Suppressor macrophage treated with lipopolysaccharide for 4 hours (primary cell): ENCODE results near the gene NUP93.
"Not testable (repeated sequence)": the region's sequence is repeated elsewhere in the genome, so short reads cannot be mapped to it uniquely, and the experiment has no call there.

Source experiments
- DNase-seq: peaks from one replicate; pipeline ENCODE4 v3.0.0-alpha.2; 2020

NUP93 gene

GRCh38 chr16:56709443-56710040, 20.4 kb upstream of the NUP93 start:
- no peak for DNase-seq

GRCh38 chr16:56710181-56710737, 19.7 kb upstream of the NUP93 start:
- DNase-seq: no peak

DNA sequence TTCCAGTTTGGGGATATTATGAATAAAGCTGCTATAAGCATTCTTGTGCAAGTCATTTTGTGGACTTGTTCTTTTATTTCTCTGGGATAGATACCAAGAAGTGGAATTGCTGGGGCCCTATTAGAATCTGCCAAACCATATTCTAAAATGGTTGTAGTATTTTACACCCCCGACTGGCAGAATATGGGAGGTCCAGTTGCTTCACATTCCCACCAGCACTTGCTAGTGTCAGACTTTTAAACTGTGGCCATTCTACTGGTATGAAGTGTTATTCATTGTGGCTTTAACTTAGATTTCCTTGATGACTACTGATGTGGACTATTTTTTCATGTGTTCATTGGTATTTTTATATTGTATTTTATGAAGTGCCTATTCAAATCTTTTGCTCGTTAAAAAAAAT, 18.1 kb upstream of the NUP93 start:
- DNase-seq: no peak

- no peak for DNase-seq
Observed at GRCh38 chr16:56713794-56714193, 16.1 kb upstream of the NUP93 start.

- no peak for DNase-seq
Observed at GRCh38 chr16:56715126-56715525, 14.8 kb upstream of the NUP93 start.

GRCh38 chr16:56716761-56717160, 13.2 kb upstream of the NUP93 start:
- DNase-seq: no peak

GRCh38 chr16:56717532-56717931, 12.4 kb upstream of the NUP93 start:
- not testable (repeated sequence) for DNase-seq

DNA sequence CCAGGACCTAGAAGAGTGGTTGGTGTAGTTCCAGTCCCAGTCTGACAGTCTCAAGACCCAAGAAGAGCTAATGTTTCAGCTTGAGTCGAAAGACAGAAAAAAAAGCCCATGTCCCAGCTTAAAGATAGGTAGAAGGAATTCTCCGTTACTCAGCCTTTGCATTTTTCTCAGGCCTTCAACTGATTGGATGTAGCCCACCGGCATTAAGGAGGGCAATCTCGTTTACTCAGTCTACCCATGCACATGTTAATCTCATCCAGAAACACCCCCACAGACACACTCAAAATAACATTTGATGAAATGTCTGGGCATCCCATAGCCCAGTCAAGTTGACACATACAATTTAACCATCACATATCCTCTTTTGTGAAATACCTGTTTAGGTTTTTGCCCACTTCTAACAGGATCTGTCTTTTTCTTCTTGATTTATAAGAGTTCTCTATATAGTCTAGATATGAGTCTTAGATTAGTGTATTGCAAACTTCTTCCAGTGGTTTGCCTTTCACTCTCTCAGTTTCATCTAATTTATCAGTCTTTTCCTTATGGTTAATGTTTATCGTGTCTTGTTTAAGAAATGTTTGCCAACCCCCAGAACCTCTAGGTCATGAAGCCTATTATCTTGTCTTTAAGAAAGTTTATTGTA, 7.6 kb upstream of the NUP93 start:
- DNase-seq: no peak

DNA sequence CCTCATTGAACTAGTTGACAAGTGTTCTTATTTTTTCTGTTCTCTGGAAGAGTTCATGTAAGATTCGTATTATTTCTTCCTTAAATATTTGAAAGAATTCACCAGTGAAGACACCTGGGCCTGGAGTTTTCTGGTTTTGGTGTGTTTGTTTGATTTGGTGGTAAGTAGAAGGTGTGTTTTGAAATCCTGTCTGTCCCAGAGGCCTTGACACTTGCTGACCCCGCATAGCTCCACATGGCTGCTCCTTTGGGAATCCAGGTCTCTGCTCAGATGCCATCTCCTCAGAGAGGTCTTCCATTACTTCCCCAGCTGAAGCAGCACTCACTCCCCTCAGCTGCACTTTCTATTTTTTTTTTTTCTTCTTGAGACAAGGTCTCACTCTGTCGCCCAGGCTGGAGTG, 5.7 kb upstream of the NUP93 start:
- no peak for DNase-seq

- no peak for DNase-seq
Observed at GRCh38 chr16:56726283-56726682, 3.6 kb upstream of the NUP93 start.

DNA sequence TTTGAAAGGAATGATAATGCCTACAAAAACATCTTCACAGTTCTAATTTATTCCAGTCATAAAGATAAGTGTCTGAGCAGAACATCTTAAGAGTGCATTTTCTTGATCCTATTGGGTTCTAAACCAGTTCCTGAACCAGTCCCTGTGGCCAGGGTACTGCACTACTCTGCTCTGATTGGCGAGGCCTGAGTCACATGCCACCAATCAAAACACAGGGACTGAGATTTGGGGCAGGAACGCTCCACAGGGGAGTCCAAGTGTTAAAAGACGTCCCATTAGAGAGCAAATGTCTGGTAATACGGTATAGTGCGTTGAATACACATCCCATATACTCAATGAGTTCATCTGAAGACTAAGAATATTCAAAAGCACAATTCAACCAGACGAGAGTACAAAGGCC, 3.0 kb upstream of the NUP93 start:
- DNase-seq: no peak

- DNase-seq: no peak
Observed at GRCh38 chr16:56728027-56728426, 1.9 kb upstream of the NUP93 start.

GRCh38 chr16:56728980-56729734, 772 bp upstream of the NUP93 start:
- no peak for DNase-seq

DNA sequence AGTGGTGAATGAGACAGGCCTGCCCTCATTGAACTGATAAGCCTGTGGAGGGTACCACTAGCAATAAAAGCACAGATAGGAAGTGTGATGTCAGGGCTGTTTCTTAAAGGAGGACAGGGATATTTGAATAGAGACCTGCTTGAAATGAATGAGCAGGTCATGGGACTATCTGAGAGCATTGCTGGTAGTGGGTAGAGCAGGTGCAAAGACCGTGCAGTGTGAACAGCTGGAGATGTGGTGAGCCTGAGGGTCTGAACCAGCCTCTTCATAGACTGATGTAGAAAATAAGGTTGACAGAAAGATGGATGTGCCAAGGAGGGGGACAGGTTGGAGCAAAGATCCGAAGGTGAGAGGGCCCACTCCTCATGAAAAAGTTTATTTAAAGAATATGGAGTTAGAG, 2.4 kb downstream of the NUP93 start:
- no peak for DNase-seq

DNA sequence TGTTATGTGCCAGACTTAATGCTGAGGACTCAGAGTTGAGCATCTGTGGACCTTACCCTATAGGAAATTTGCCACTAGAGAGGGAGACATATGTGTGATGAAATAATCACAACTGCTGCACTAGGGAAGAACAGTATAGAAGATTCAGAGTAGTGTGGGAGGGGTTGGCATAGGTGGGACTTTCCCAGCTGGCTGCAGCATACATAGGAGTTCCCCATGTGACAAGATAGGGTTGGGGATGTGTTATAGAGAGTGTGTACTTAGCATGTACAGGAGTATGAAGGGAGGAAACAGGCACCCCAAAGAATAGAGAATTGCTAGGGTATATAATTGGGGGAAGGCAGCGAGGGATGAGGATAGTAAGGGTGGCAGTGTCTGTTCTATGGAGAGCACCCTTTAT, 2.9 kb downstream of the NUP93 start:
- peak; percentile 74 for DNase-seq

DNA sequence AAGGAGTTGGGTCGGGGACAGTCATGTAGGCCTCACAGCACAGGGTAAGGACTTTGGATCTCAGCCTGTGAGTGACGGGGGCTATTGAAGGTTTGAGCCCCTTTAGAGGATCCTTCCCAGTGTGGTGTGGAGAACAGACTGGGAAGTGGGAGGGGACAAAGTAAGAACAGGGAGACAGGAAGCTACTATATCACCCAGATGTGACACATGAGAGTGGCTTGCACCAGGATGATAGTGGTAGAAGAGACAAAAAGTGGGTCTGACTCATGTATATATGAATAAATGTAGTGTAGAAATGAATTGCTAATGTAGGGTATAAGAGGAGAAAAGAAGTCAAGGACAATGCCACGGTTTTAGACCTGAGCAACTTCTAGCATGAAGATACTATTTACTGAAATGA, 4.5 kb downstream of the NUP93 start:
- DNase-seq: no peak

- DNase-seq: no peak
Observed at GRCh38 chr16:56736476-56736875, 6.5 kb downstream of the NUP93 start.

GRCh38 chr16:56737539-56737938, 7.6 kb downstream of the NUP93 start:
- DNase-seq: no peak

DNA sequence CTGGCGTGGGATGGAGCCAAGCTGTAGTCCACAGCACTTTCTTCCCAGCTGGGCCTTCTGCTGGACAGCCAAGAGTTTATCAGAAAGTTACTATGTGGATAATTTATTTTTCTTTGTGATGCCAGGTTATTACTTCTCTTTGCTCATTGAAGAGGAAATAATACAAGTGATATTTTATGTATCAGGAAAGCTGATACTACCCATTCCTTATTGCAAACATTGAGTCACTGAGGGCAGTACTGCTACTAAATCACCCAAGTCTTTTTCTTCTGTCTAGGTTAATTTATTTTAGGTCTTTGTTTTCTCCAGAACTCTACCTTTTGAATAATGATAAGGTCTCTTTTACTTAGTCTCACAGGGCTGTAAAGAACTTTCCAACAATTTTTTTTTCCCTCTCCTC, 8.3 kb downstream of the NUP93 start:
- no peak for DNase-seq

- not testable (repeated sequence) for DNase-seq
Observed at GRCh38 chr16:56739378-56739777, 9.4 kb downstream of the NUP93 start.

DNA sequence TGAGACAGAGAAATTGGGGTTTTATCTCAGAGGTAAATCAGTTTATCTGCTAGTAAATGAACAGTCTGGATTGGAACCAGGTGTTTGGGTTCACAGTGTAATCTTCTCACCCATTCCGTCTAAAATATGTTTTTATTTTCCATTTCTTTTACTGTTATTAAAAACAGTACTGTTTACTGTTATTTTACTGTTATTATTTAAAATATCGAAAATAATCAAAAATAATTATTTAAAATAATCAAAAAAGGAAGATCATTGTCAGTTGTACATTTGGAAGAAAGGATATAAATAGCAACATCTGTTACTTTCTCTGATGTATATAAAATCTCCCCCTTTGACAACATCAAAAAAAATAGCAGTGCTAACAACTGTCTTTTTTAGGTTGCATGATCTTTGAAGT, 11.5 kb downstream of the NUP93 start:
- DNase-seq: no peak

DNA sequence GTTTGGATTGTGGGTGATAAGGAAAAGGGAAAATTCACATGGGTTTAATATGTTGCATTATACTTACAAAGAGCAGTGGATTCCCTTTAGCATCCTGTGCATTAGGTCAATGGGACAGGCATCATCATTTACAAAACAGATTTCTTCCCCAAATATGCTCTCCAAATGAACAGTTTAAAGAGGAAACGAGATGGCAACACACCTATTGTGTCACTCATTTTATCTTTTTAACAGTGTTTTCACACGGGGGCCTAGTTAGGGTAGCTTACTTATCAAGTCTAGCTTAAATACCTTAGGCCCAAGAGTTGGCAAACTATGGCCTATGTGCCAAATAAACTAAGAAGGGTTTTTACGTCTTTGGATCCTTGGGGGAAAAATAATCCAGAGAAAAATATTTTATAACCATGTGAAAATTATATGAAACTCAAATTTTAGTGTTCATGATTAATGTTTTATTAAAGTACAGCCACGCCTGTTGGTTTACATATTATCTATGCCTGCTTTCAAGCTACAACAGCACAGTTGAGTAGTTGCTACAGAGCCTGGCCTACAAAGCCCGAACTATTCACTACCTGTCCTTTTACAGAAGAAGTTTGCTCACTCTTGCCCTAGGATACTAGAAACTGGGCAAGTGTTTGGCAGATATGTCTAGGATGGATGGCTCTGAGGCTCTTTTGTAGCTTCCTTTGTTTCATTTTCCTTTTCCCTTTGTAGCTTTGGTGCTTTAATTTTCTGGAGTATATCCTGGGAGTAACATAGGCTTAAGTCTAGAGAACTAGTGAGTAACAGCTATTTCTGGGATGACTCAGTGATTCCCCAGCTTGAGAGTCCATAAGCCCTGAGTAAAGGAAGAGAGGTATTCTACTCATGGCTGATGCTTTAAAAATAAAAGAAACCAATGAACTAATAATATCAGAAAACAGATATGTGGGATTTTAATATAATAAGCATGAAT, 12.4 kb downstream of the NUP93 start:
- peak; percentile 74 for DNase-seq

GRCh38 chr16:56743840-56744239, 13.9 kb downstream of the NUP93 start:
- no peak for DNase-seq
